Trophoblast cell (in vitro differentiated cells and primary cell): ENCODE measurements around the gene NUDCD2.

Experiments used
- DNase-seq, 2 donors: peaks; one replicate each; pipeline ENCODE4 v3.0.0-alpha.2; 2016
- H2AFZ ChIP-seq: 2 replicates; pipeline ENCODE4 v1.6.1; 2013; ENCODE audit warnings: low read length, moderate library complexity, mild to moderate bottlenecking; ENCODE audit not compliant: insufficient read depth, poor library complexity
- H2AK5ac ChIP-seq: 2 replicates; pipeline ENCODE4 v1.6.1; 2013; ENCODE audit warnings: mild to moderate bottlenecking, low read length
- H2BK120ac ChIP-seq: 2 replicates; pipeline ENCODE4 v1.6.1; 2013; ENCODE audit warnings: low read length, mild to moderate bottlenecking, moderate library complexity; ENCODE audit not compliant: insufficient read depth, poor library complexity
- H2BK12ac ChIP-seq: 2 replicates; pipeline ENCODE4 v1.6.1; 2013; ENCODE audit warnings: mild to moderate bottlenecking, low read length, moderate library complexity
- H2BK5ac ChIP-seq: 2 replicates; pipeline ENCODE4 v1.6.1; 2013; ENCODE audit warnings: low read length, low read depth, moderate library complexity, mild to moderate bottlenecking; ENCODE audit not compliant: poor library complexity
- H3K14ac ChIP-seq: 2 replicates; pipeline ENCODE4 v1.6.1; 2013; ENCODE audit warnings: mild to moderate bottlenecking, low read length
- H3K18ac ChIP-seq: 2 replicates; pipeline ENCODE4 v1.6.1; 2013; ENCODE audit warnings: mild to moderate bottlenecking, low read length
- H3K23ac ChIP-seq: 2 replicates; pipeline ENCODE4 v1.6.1; 2013; ENCODE audit warnings: low read length
- H3K27ac ChIP-seq: 2 replicates; pipeline ENCODE4 v1.5.1; 2013; ENCODE audit warnings: low read depth, mild to moderate bottlenecking, inconsistent platforms, low read length, moderate library complexity
- H3K27me3 ChIP-seq: 2 replicates; pipeline ENCODE4 v1.6.1; 2013; ENCODE audit warnings: inconsistent platforms, mild to moderate bottlenecking, low read length, moderate library complexity; ENCODE audit not compliant: insufficient read depth
- H3K36me3 ChIP-seq, 2 experiments: 1 replicate in 1 of 2; 2 replicates in 1 of 2; pipeline ENCODE4 v1.6.1; 2013; ENCODE audit warnings: low read length in 2 of 2, mild to moderate bottlenecking in 2 of 2, moderate library complexity in 1 of 2; ENCODE audit not compliant: insufficient read depth in 2 of 2, control insufficient read depth in 1 of 2
- H3K4ac ChIP-seq: 2 replicates; pipeline ENCODE4 v1.6.1; 2013; ENCODE audit warnings: low read depth, mild to moderate bottlenecking, low read length, moderate library complexity
- H3K4me1 ChIP-seq, 2 experiments: 1 replicate in 1 of 2; 2 replicates in 1 of 2; pipeline ENCODE4 v1.6.1; 2013; ENCODE audit warnings: low read length in 2 of 2, mild to moderate bottlenecking in 2 of 2, moderate library complexity in 1 of 2; ENCODE audit not compliant: insufficient read depth in 2 of 2, control insufficient read depth in 1 of 2
- H3K4me2 ChIP-seq: 2 replicates; pipeline ENCODE4 v1.6.1; 2013; ENCODE audit warnings: inconsistent platforms, mild to moderate bottlenecking, low read length, moderate library complexity
- H3K4me3 ChIP-seq: 2 replicates; pipeline ENCODE4 v1.5.1; 2013; ENCODE audit warnings: mild to moderate bottlenecking, low read depth, low read length, inconsistent platforms
- H3K79me1 ChIP-seq: one replicate; pipeline ENCODE4 v1.6.1; 2013; ENCODE audit warnings: low read length
- H3K79me2 ChIP-seq: 2 replicates; pipeline ENCODE4 v1.6.1; 2013; ENCODE audit warnings: low read length, mild to moderate bottlenecking; ENCODE audit not compliant: control insufficient read depth, insufficient read depth, poor library complexity
- H3K9ac ChIP-seq: 2 replicates; pipeline ENCODE4 v1.6.1; 2013; ENCODE audit warnings: mild to moderate bottlenecking, low read length
- H3K9me3 ChIP-seq: 2 replicates; pipeline ENCODE4 v1.6.1; 2013; ENCODE audit warnings: low read depth, mild to moderate bottlenecking, control low read depth, inconsistent platforms, low read length; ENCODE audit not compliant: insufficient read depth
- H4K12ac ChIP-seq: 2 replicates; pipeline ENCODE4 v1.6.1; 2013; ENCODE audit warnings: low read depth, mild to moderate bottlenecking, low read length, moderate library complexity
- H4K8ac ChIP-seq: 2 replicates; pipeline ENCODE4 v1.6.1; 2013; ENCODE audit warnings: low read depth, mild to moderate bottlenecking, low read length, moderate library complexity
- H4K91ac ChIP-seq: one replicate; pipeline ENCODE4 v1.6.1; 2013; ENCODE audit warnings: low read depth, mild to moderate bottlenecking, low read length, moderate library complexity
- WGBS: extraction: QIAGEN DNeasy Blood & Tissue Kit; methylation state at CpG from one replicate; pipeline ENCODE4 v1.1.7; 2013; ENCODE audit warnings: missing lambda C conversion rate; ENCODE audit not compliant: insufficient read length, insufficient coverage; ENCODE audit errors: extremely low coverage; 5-methylcytosine and 5-hydroxymethylcytosine counted together

The NUDCD2 gene

GRCh38 chr5:163506095-163506457 is 46.2 kb upstream of the NUDCD2 start:
- no peak overlapping the region for H4K91ac ChIP-seq
- no peak overlapping the region for H2BK12ac ChIP-seq
- no CpG with 5 or more reads among the region's 9 CpGs for WGBS
- no peak overlapping the region for H4K12ac ChIP-seq
- no peak overlapping the region for H3K18ac ChIP-seq
- H2BK120ac ChIP-seq: no peak overlapping the region
- peak overlapping the region; percentile 95 for H3K27ac ChIP-seq
- H2AFZ ChIP-seq: no peak overlapping the region
- peak overlapping the region; percentile 77 for H3K14ac ChIP-seq
- no peaks in the 10 kb centered on the region for H3K9me3 ChIP-seq
- H3K36me3 ChIP-seq: peaks cover 0 to 1% of the 10 kb centered on the region in 2 experiments
- peak overlapping the region; percentile 70 for H3K4me2 ChIP-seq
- no peak overlapping the region for H2BK5ac ChIP-seq
- H2AK5ac ChIP-seq: no peak overlapping the region
- H3K4ac ChIP-seq: peak overlapping the region; percentile 96
- H3K9ac ChIP-seq: peak overlapping the region; percentile 24
- no peak overlapping the region for H3K23ac ChIP-seq
- H3K4me1 ChIP-seq: peaks cover 0 to 3% of the 10 kb centered on the region in 2 experiments
- no peak overlapping the region for H4K8ac ChIP-seq
- H3K27me3 ChIP-seq: no peaks in the 10 kb centered on the region
- peaks cover 7% of the 10 kb centered on the region for H3K79me2 ChIP-seq
- peak overlapping the region; percentile 88 for H3K4me3 ChIP-seq
- DNase-seq: peak; percentile 13 to 45
- H3K79me1 ChIP-seq: peaks cover 7% of the 10 kb centered on the region

GRCh38 chr5:163505368-163506094 is 45.6 kb upstream of the NUDCD2 start, which contains the start of gene MAT2B:
Gene MAT2B (plus strand): TSS chr5:163505619. CDS start chr5:163505687, 68 bp downstream.
- Histone ChIP-seq H3K27me3 (no peaks in the 10 kb centered on the region), H2AFZ (peak within 1 kb of the TSS; percentile 93), H3K4me3 (peak within 1 kb of the TSS; percentile 88), H3K36me3 (peaks cover 0 to 1% of the 10 kb centered on the region in 2 experiments), H4K91ac (peak within 1 kb of the TSS; percentile 89), H3K79me2 (peaks cover 7% of the 10 kb centered on the region), H3K4ac (peak within 1 kb of the TSS; percentile 96), H3K9ac (peak within 1 kb of the TSS; percentile 93), H3K4me1 (peaks cover 0 to 3% of the 10 kb centered on the region in 2 experiments), H2BK12ac (no peak within 1 kb of the TSS), H2BK5ac (peak within 1 kb of the TSS; percentile 96), H3K27ac (peak within 1 kb of the TSS; percentile 95), H3K23ac (no peak within 1 kb of the TSS), H3K4me2 (peak within 1 kb of the TSS; percentile 75), H4K8ac (peak within 1 kb of the TSS; percentile 92), H3K9me3 (no peaks in the 10 kb centered on the region), H2BK120ac (peak within 1 kb of the TSS; percentile 90), H3K18ac (peak within 1 kb of the TSS; percentile 94), H3K14ac (peak within 1 kb of the TSS; percentile 94), H4K12ac (peak within 1 kb of the TSS; percentile 47), H2AK5ac (no peak within 1 kb of the TSS), H3K79me1 (peaks cover 7% of the 10 kb centered on the region)
- peak; percentile 96 for DNase-seq
- WGBS: no CpG with 5 or more reads among the region's 64 CpGs

GRCh38 chr5:163505049-163505367 is 45.1 kb upstream of the NUDCD2 start:
- Histone ChIP-seq H2AK5ac (no peak overlapping the region), H3K36me3 (peaks cover 0 to 1% of the 10 kb centered on the region in 2 experiments), H2BK120ac (peak overlapping the region; percentile 72), H3K27ac (peak overlapping the region; percentile 33), H4K91ac (no peak overlapping the region), H3K18ac (no peak overlapping the region), H3K4me3 (no peak overlapping the region), H3K9me3 (no peaks in the 10 kb centered on the region), H2BK5ac (peak overlapping the region; percentile 53), H3K14ac (no peak overlapping the region), H3K27me3 (no peaks in the 10 kb centered on the region), H4K12ac (peak overlapping the region; percentile 47), H3K4me2 (peak overlapping the region; percentile 75), H4K8ac (peak overlapping the region; percentile 76), H3K79me2 (peaks cover 7% of the 10 kb centered on the region), H3K4me1 (peaks cover 0 to 3% of the 10 kb centered on the region in 2 experiments), H2AFZ (no peak overlapping the region), H2BK12ac (no peak overlapping the region), H3K79me1 (peaks cover 7% of the 10 kb centered on the region), H3K4ac (no peak overlapping the region), H3K23ac (no peak overlapping the region), H3K9ac (no peak overlapping the region)
- WGBS: no CpG with 5 or more reads among the region's 7 CpGs
- DNase-seq: no peak

GRCh38 chr5:163504079-163504931 is 44.4 kb upstream of the NUDCD2 start:
- H3K79me1 ChIP-seq: peaks cover 7% of the 10 kb centered on the region
- H3K23ac ChIP-seq: no peak overlapping the region
- no peak overlapping the region for H3K9ac ChIP-seq
- H3K36me3 ChIP-seq: peaks cover 0 to 1% of the 10 kb centered on the region in 2 experiments
- H3K4me1 ChIP-seq: peaks cover 0 to 3% of the 10 kb centered on the region in 2 experiments
- H3K4me3 ChIP-seq: no peak overlapping the region
- H2BK12ac ChIP-seq: no peak overlapping the region
- H2BK120ac ChIP-seq: no peak overlapping the region
- H3K9me3 ChIP-seq: no peaks in the 10 kb centered on the region
- H2AK5ac ChIP-seq: no peak overlapping the region
- no peak overlapping the region for H2BK5ac ChIP-seq
- no peak overlapping the region for H3K14ac ChIP-seq
- peak overlapping the region; percentile 39 for H4K12ac ChIP-seq
- no peak overlapping the region for H3K18ac ChIP-seq
- H3K27me3 ChIP-seq: no peaks in the 10 kb centered on the region
- DNase-seq: peak in 1 of 2 donors; percentile 21
- H4K8ac ChIP-seq: peak overlapping the region; percentile 63
- no peak overlapping the region for H3K4ac ChIP-seq
- peak overlapping the region; percentile 75 for H3K4me2 ChIP-seq
- H3K27ac ChIP-seq: peak overlapping the region; percentile 43
- no CpG with 5 or more reads among the region's 27 CpGs for WGBS
- H3K79me2 ChIP-seq: peaks cover 7% of the 10 kb centered on the region
- H2AFZ ChIP-seq: no peak overlapping the region
- no peak overlapping the region for H4K91ac ChIP-seq
